ENCODE measurements around the gene NRCAM. TPM values are rescaled to one million over a fixed set of nuclear protein-coding genes. Genes with fewer than 3 reads are reported as not detected.

NRCAM gene
- total and polyA plus RNA-seq, 2 experiments from 2014 or later, result 0.76 to 3.9 TPM

DNA sequence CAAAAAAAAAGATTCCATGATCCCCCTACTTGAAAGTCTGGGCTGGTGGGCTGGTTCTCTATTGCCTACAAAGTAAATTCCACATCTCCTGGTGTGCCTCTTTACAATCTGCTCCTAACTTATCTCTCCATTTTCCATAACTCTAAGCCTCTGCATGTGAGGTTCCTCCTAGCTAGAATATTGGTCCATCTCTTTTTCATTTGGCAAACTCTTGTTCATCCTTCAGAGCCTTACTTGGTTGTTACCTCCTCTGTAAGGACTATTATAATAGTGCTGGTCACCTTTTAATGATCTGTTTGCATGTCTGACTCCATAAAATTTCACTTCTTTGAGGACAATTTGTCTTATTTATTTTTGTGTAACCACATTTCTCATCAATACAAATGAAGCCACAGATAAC, 1.6 kb upstream of the NRCAM start:
- H3K36me3 ChIP-seq, result no peaks in the 10 kb centered on the region
- no peak for DNase-seq (ENCODE audit: low read depth in 1 of 2, low spot score in 1 of 2)
- TF ChIP-seq, protein P1, sequence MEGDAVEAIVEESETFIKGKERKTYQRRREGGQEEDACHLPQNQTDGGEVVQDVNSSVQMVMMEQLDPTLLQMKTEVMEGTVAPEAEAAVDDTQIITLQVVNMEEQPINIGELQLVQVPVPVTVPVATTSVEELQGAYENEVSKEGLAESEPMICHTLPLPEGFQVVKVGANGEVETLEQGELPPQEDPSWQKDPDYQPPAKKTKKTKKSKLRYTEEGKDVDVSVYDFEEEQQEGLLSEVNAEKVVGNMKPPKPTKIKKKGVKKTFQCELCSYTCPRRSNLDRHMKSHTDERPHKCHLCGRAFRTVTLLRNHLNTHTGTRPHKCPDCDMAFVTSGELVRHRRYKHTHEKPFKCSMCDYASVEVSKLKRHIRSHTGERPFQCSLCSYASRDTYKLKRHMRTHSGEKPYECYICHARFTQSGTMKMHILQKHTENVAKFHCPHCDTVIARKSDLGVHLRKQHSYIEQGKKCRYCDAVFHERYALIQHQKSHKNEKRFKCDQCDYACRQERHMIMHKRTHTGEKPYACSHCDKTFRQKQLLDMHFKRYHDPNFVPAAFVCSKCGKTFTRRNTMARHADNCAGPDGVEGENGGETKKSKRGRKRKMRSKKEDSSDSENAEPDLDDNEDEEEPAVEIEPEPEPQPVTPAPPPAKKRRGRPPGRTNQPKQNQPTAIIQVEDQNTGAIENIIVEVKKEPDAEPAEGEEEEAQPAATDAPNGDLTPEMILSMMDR (IDR thresholded peaks at IDR 0.05; ENCODE audit: low read depth, low read length), result no peak
- H3K27me3 ChIP-seq, result peaks cover 59% of the 10 kb centered on the region
- H3K4me3 ChIP-seq, result no peak overlapping the region
- no peak overlapping the region for H3K27ac ChIP-seq
- no peaks in the 10 kb centered on the region for H3K4me1 ChIP-seq (ENCODE audit: low read depth)
- no peaks in the 10 kb centered on the region for H3K9me3 ChIP-seq (ENCODE audit: low read depth)

DNA sequence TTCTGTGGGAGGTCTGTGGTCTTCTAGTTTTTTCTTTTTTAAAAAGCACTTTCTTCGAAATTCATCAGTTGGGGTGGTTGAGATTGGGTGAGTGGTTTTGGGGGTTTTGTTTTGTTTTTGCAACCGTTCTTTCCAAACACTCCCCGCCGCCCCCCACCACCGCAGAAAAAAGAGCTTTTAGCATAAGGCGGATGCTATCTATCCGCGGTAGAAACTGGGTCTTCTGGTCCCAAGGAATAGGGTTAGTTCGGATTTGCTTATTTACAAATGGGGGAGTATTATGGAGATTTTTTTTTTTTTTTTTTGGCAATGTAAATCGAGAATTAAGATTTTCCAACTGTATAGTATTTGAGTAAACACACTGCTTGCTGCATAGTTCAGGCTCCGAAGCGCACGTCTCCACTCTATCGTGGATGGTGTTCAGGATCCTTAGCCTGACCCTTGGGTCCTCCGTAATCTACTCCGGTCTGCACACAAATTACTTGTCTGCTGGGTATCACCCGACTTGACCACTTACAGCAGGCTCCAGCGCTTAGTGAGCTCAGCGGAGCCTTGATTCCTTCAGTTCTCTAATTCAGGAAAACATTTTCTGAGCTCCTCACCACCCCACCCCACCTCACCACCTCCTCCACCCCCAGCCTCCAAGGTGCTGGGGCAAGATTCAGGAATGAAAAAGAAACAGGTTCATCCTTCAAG, 757 bp upstream of the NRCAM start:
- no peaks in the 10 kb centered on the region for H3K36me3 ChIP-seq
- H3K9me3 ChIP-seq (ENCODE audit: low read depth), result no peaks in the 10 kb centered on the region
- no peak for DNase-seq (ENCODE audit: low read depth in 1 of 2, low spot score in 1 of 2)
- H3K27me3 ChIP-seq, result peaks cover 68% of the 10 kb centered on the region
- H3K27ac ChIP-seq, result no peak overlapping the region
- H3K4me1 ChIP-seq (ENCODE audit: low read depth), result no peaks in the 10 kb centered on the region
- peak overlapping the region; percentile 34 for H3K4me3 ChIP-seq
- TF ChIP-seq, protein P1 (IDR thresholded peaks at IDR 0.05; ENCODE audit: low read depth, low read length), result no peak

DNA sequence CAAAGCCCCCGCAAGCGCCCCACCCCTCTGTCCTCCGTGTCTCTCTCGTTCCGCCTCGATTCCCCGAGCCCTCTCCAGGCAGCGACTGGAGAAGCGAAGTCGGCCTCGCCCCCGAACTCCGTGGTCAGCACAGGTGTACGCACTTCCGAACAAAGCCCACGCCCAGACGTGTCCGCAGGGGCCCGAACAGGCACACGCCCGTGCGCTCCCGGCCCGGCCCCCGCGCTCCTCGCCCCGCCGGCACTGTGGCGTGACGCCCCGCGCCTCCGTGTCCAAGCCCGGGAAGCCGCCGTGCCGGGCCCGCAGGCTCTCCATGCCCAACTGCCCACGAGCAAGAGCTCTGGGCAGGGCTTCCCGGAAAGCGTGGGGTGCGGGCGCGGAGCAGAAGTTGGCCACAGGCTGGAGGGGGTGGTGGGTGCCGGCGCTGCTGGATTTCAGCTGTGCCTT, 662 bp downstream of the NRCAM start:
- Histone ChIP-seq H3K4me1 (ENCODE audit: low read depth) (no peaks in the 10 kb centered on the region), H3K36me3 (no peaks in the 10 kb centered on the region), H3K4me3 (peak overlapping the region; percentile 34), H3K27ac (no peak overlapping the region), H3K9me3 (ENCODE audit: low read depth) (no peaks in the 10 kb centered on the region), H3K27me3 (peaks cover 72% of the 10 kb centered on the region)
- TF ChIP-seq, protein P1 (IDR thresholded peaks at IDR 0.05; ENCODE audit: low read depth, low read length), result no peak
- peak in 1 of 2 donors; percentile 49 for DNase-seq (ENCODE audit: low read depth in 1 of 2, low spot score in 1 of 2)

DNA sequence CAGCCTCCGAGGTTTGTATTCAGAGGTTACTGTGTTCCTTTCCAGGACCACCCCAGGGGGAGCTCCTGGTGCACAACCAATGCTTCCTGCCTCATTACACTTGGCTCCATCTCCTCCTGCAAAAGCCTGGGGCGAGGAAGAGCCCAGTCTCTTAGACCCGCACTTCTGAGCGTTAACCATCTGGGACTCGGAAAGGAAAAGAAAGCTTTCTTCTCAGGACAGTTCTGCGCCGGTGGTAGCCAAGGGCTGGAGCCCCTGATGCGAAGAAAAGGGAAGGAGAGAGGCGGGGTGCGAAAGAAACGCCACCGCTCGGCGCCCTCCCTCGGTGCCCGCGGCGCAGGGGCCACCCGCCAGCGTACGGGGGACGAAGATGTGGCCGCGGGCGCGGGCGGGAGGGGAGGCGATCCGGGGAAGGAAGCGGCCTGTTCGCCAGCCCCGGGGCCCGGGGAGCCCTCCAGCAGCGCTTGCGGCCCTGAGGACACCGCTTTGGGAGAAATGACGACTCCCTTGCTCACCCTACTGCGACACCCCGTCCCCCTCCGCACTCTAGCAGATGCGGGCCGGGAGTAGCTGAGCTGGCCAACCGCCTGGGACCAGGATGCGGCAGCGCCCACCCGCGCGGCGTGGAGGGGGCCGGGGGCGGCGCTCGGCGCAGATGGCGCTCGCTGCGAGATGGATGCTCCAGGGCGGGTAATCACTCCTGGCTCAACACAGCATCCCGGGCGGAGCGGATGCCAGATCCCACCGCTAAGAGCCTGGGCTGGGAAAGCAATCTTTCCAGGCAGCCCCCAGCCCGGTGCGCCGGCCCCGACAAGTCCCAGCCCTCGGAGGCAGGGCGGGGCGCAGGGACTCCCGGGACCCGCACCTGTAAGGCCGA, 1.3 kb downstream of the NRCAM start:
- H3K27me3 ChIP-seq, result peaks cover 72% of the 10 kb centered on the region
- H3K27ac ChIP-seq, result no peak overlapping the region
- no peaks in the 10 kb centered on the region for H3K4me1 ChIP-seq (ENCODE audit: low read depth)
- peak overlapping the region; percentile 34 for H3K4me3 ChIP-seq
- TF ChIP-seq, protein P1 (IDR thresholded peaks at IDR 0.05; ENCODE audit: low read depth, low read length), result peak; percentile 30
- H3K9me3 ChIP-seq (ENCODE audit: low read depth), result no peaks in the 10 kb centered on the region
- H3K36me3 ChIP-seq, result no peaks in the 10 kb centered on the region
- DNase-seq (ENCODE audit: low read depth in 1 of 2, low spot score in 1 of 2), result peak; percentile 49 to 66

DNA sequence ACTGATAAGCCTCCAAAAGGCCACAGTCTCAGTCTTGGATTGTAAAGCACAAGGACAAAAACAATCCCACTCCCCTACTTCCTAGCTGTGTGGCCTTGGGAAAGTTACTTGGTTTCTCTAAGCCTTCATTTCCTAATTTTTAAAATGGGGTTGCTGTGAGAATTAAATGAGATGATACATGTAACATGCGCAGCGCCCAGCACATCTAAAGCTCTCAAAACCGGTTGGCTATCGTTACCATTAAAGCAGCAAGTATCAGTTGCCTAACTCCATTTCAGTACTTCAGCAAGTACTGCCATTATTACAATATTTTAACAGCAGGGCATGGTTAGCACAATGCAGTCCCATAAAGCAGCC, 1.9 kb downstream of the NRCAM start:
- H3K27ac ChIP-seq, result no peak overlapping the region
- TF ChIP-seq, protein P1 (IDR thresholded peaks at IDR 0.05; ENCODE audit: low read depth, low read length), result no peak
- no peak for DNase-seq (ENCODE audit: low read depth in 1 of 2, low spot score in 1 of 2)
- no peaks in the 10 kb centered on the region for H3K36me3 ChIP-seq
- peaks cover 72% of the 10 kb centered on the region for H3K27me3 ChIP-seq
- H3K4me3 ChIP-seq, result peak overlapping the region; percentile 34
- no peaks in the 10 kb centered on the region for H3K4me1 ChIP-seq (ENCODE audit: low read depth)
- no peaks in the 10 kb centered on the region for H3K9me3 ChIP-seq (ENCODE audit: low read depth)

All from cardiac muscle cell (in vitro differentiated cells and primary cell).